ENCODE results near the gene SGTB. TPM values are rescaled to one million over a fixed set of nuclear protein-coding genes. Genes with fewer than 3 reads are reported as not detected.

The SGTB gene
- total RNA-seq, 1 experiment from 2014 or later = 9.2 TPM

Other genes starting within 250 kb of the SGTB start
- gene ADAMTS6, start 240.2 kb downstream of the SGTB start, total RNA-seq (2021; ENCODE audit: unreplicated experiment) = 0.64 TPM
- 34.2 TPM for gene CENPK, start 158.9 kb downstream of the SGTB start, total RNA-seq (2021; ENCODE audit: unreplicated experiment)
- 32.7 TPM for gene PPWD1, start 158.8 kb downstream of the SGTB start, total RNA-seq (2021; ENCODE audit: unreplicated experiment)
- 12.6 TPM for gene TRIM23, start 97.8 kb downstream of the SGTB start, total RNA-seq (2021; ENCODE audit: unreplicated experiment)
- gene SHLD3, start 97.1 kb downstream of the SGTB start, total RNA-seq (2021; ENCODE audit: unreplicated experiment) = 3.3 TPM
- gene TRAPPC13, start 97.1 kb downstream of the SGTB start, total RNA-seq (2021; ENCODE audit: unreplicated experiment) = 17.3 TPM
- gene NLN, start 96 bp upstream of the SGTB start, total RNA-seq (2021; ENCODE audit: unreplicated experiment) = 51.8 TPM
- 88.4 TPM for gene ERBIN, start 204.5 kb upstream of the SGTB start, total RNA-seq (2021; ENCODE audit: unreplicated experiment)